Measurements from ENCODE around the gene F12. TPM values are rescaled to one million over a fixed set of nuclear protein-coding genes. Genes with fewer than 3 reads are reported as not detected.

The F12 gene
- total RNA-seq, 4 donors from 2014 or later, result 0.51 to 2.0 (median 0.98) TPM; not detected in 1

- no peak for TF ChIP-seq CTCF (IDR thresholded peaks at IDR 0.05; ENCODE audit: low read depth)
Observed at GRCh38 chr5:177363565-177363964, 45.8 kb downstream of the F12 start.

GRCh38 chr5:177362610-177363507 is 46.5 kb downstream of the F12 start:
- no peak for TF ChIP-seq CTCF (IDR thresholded peaks at IDR 0.05; ENCODE audit: low read depth)

GRCh38 chr5:177362292-177362609 is 47.1 kb downstream of the F12 start:
- TF ChIP-seq CTCF (IDR thresholded peaks at IDR 0.05; ENCODE audit: low read depth), result no peak

- TF ChIP-seq CTCF (IDR thresholded peaks at IDR 0.05; ENCODE audit: low read depth), result no peak
Observed at GRCh38 chr5:177361418-177362291, 47.7 kb downstream of the F12 start.

- TF ChIP-seq CTCF (IDR thresholded peaks at IDR 0.05; ENCODE audit: low read depth), result no peak
Observed at GRCh38 chr5:177359860-177360259, 49.5 kb downstream of the F12 start.

- no peak for TF ChIP-seq CTCF (IDR thresholded peaks at IDR 0.05; ENCODE audit: low read depth)
Observed at GRCh38 chr5:177359451-177359851, 49.9 kb downstream of the F12 start.

GRCh38 chr5:177358370-177358819 is 51.0 kb downstream of the F12 start:
- TF ChIP-seq CTCF (IDR thresholded peaks at IDR 0.05; ENCODE audit: low read depth), result no peak

All from subcutaneous adipose tissue (tissue), 4 donors.